ENCODE data around the gene JDP2.

The JDP2 gene

GRCh38 chr14:75487155-75487671 is 59.4 kb downstream of the JDP2 start:
- H3K4me2 ChIP-seq (ENCODE audit: low read depth, low read length, poor library complexity, severe bottlenecking): peak overlapping the region; percentile 43
- H3K27ac ChIP-seq (ENCODE audit: low read depth, low read length): peak overlapping the region; percentile 70

GRCh38 chr14:75489480-75489837 is 61.6 kb downstream of the JDP2 start:
- H3F3A ChIP-seq (ENCODE audit: insufficient read depth): peaks cover 48% of the 10 kb centered on the region
- H3K4me3 ChIP-seq (ENCODE audit: insufficient read depth, low read length, poor library complexity, severe bottlenecking): no peak overlapping the region
- H3K79me2 ChIP-seq (ENCODE audit: insufficient read depth, low read length): no peaks in the 10 kb centered on the region
- TF ChIP-seq EZH2phosphoT487 (conservative IDR thresholded peaks at IDR 0.05; ENCODE audit: low read length): no peak
- TF ChIP-seq CTCF (IDR thresholded peaks at IDR 0.05; ENCODE audit: insufficient read depth, low read length, poor library complexity, severe bottlenecking): no peak
- H3K4me2 ChIP-seq (ENCODE audit: low read depth, low read length, poor library complexity, severe bottlenecking): peak overlapping the region; percentile 79
- no peaks in the 10 kb centered on the region for H3K9me2 ChIP-seq (replicated peaks; ENCODE audit: insufficient read depth, low read length)
- peak overlapping the region; percentile 86 for H2AFZ ChIP-seq (ENCODE audit: low read depth, low read length, severe bottlenecking)
- H3K27ac ChIP-seq (ENCODE audit: low read depth, low read length): peak overlapping the region; percentile 96
- no peaks in the 10 kb centered on the region for H4K20me1 ChIP-seq (ENCODE audit: low read depth, low read length)
- H3K36me3 ChIP-seq (ENCODE audit: low read length): no peaks in the 10 kb centered on the region
- no peaks in the 10 kb centered on the region for H3K9me3 ChIP-seq (ENCODE audit: insufficient read depth, low read length)
- H3K27me3 ChIP-seq (ENCODE audit: low read length): no peaks in the 10 kb centered on the region
- H3K9ac ChIP-seq (ENCODE audit: low read length): peak overlapping the region; percentile 44

More at GRCh38 chr14:75487155-75487671, 59.4 kb downstream of the JDP2 start:
- no peaks in the 10 kb centered on the region for H3K9me2 ChIP-seq (replicated peaks; ENCODE audit: insufficient read depth, low read length)
- no peak overlapping the region for H3K4me3 ChIP-seq (ENCODE audit: insufficient read depth, low read length, poor library complexity, severe bottlenecking)
- no peaks in the 10 kb centered on the region for H4K20me1 ChIP-seq (ENCODE audit: low read depth, low read length)
- no peaks in the 10 kb centered on the region for H3K27me3 ChIP-seq (ENCODE audit: low read length)
- H3K79me2 ChIP-seq (ENCODE audit: insufficient read depth, low read length): no peaks in the 10 kb centered on the region
- TF ChIP-seq CTCF (IDR thresholded peaks at IDR 0.05; ENCODE audit: insufficient read depth, low read length, poor library complexity, severe bottlenecking) (no peak), EZH2phosphoT487 (conservative IDR thresholded peaks at IDR 0.05; ENCODE audit: low read length) (no peak)
- H3K9me3 ChIP-seq (ENCODE audit: insufficient read depth, low read length): no peaks in the 10 kb centered on the region
- H2AFZ ChIP-seq (ENCODE audit: low read depth, low read length, severe bottlenecking): no peak overlapping the region
- peaks cover 27% of the 10 kb centered on the region for H3F3A ChIP-seq (ENCODE audit: insufficient read depth)
- H3K36me3 ChIP-seq (ENCODE audit: low read length): no peaks in the 10 kb centered on the region
- H3K9ac ChIP-seq (ENCODE audit: low read length): peak overlapping the region; percentile 2; the same call in 1 of the 2 replicates

GRCh38 chr14:75491376-75491978 is 63.7 kb downstream of the JDP2 start:
- no peaks in the 10 kb centered on the region for H3K27me3 ChIP-seq (ENCODE audit: low read length)
- no peaks in the 10 kb centered on the region for H3K9me3 ChIP-seq (ENCODE audit: insufficient read depth, low read length)
- no peaks in the 10 kb centered on the region for H4K20me1 ChIP-seq (ENCODE audit: low read depth, low read length)
- peak overlapping the region; percentile 63 for H3K4me2 ChIP-seq (ENCODE audit: low read depth, low read length, poor library complexity, severe bottlenecking)
- H3K27ac ChIP-seq (ENCODE audit: low read depth, low read length): peak overlapping the region; percentile 96
- H3F3A ChIP-seq (ENCODE audit: insufficient read depth): peaks cover 61% of the 10 kb centered on the region
- H3K36me3 ChIP-seq (ENCODE audit: low read length): no peaks in the 10 kb centered on the region
- no peaks in the 10 kb centered on the region for H3K9me2 ChIP-seq (replicated peaks; ENCODE audit: insufficient read depth, low read length)
- H3K4me3 ChIP-seq (ENCODE audit: insufficient read depth, low read length, poor library complexity, severe bottlenecking): no peak overlapping the region
- H3K79me2 ChIP-seq (ENCODE audit: insufficient read depth, low read length): no peaks in the 10 kb centered on the region
- H3K9ac ChIP-seq (ENCODE audit: low read length): peak overlapping the region; percentile 50
- peak overlapping the region; percentile 18 for H2AFZ ChIP-seq (ENCODE audit: low read depth, low read length, severe bottlenecking)
- TF ChIP-seq EZH2phosphoT487 (conservative IDR thresholded peaks at IDR 0.05; ENCODE audit: low read length): no peak
- TF ChIP-seq CTCF (IDR thresholded peaks at IDR 0.05; ENCODE audit: insufficient read depth, low read length, poor library complexity, severe bottlenecking): no peak

Measured in SU-DHL-6 (cell line).